ENCODE data around the gene MAPRE2. TPM values are rescaled to one million over a fixed set of nuclear protein-coding genes. Genes with fewer than 3 reads are reported as not detected.

The MAPRE2 gene
- polyA plus RNA-seq, 1 donor from 2014 or later = 58.9 TPM

DNA sequence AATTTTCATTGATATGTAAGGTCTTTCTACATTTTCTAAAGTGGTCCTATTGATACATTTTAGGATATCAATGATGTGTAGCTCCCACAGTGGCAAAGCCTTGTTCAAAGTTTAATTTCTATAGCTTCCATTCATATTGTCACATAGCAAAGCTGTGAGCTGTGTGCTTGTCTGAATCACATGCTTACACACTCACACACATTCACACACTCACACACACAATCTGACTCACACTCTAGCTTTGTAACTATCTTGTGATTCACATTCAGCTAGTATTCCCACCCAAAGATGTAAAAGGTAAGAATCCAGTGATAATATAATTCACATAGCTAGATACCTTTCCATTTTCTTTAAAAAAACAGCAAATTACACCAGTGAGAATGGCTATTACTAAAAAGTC is 58.7 kb downstream of the MAPRE2 start:
- no peaks in the 10 kb centered on the region for H3K9me2 ChIP-seq (ENCODE audit: insufficient read depth, low read length)
- no peaks in the 10 kb centered on the region for H4K20me1 ChIP-seq (ENCODE audit: insufficient read depth)
- H3K79me2 ChIP-seq (replicated peaks; ENCODE audit: insufficient read depth, low read length) = no peaks in the 10 kb centered on the region
- H3K27ac ChIP-seq (ENCODE audit: low read length) = no peak overlapping the region
- no peaks in the 10 kb centered on the region for H3K27me3 ChIP-seq (ENCODE audit: insufficient read depth, low read depth, low read length)
- no peak overlapping the region for H2AFZ ChIP-seq (ENCODE audit: low read depth, low read length)
- no peak overlapping the region for H3K4me2 ChIP-seq (ENCODE audit: low read length)
- H3K4me3 ChIP-seq (ENCODE audit: low read length) = no peak overlapping the region
- H3F3A ChIP-seq (ENCODE audit: insufficient read depth, low read length, poor library complexity, severe bottlenecking) = peaks cover 4% of the 10 kb centered on the region
- no peaks in the 10 kb centered on the region for H3K36me3 ChIP-seq (ENCODE audit: insufficient read depth, low read length)
- H3K9me3 ChIP-seq (ENCODE audit: low read length) = no peaks in the 10 kb centered on the region
- no peak overlapping the region for H3K9ac ChIP-seq (ENCODE audit: low read length)
- TF ChIP-seq, protein P1, sequence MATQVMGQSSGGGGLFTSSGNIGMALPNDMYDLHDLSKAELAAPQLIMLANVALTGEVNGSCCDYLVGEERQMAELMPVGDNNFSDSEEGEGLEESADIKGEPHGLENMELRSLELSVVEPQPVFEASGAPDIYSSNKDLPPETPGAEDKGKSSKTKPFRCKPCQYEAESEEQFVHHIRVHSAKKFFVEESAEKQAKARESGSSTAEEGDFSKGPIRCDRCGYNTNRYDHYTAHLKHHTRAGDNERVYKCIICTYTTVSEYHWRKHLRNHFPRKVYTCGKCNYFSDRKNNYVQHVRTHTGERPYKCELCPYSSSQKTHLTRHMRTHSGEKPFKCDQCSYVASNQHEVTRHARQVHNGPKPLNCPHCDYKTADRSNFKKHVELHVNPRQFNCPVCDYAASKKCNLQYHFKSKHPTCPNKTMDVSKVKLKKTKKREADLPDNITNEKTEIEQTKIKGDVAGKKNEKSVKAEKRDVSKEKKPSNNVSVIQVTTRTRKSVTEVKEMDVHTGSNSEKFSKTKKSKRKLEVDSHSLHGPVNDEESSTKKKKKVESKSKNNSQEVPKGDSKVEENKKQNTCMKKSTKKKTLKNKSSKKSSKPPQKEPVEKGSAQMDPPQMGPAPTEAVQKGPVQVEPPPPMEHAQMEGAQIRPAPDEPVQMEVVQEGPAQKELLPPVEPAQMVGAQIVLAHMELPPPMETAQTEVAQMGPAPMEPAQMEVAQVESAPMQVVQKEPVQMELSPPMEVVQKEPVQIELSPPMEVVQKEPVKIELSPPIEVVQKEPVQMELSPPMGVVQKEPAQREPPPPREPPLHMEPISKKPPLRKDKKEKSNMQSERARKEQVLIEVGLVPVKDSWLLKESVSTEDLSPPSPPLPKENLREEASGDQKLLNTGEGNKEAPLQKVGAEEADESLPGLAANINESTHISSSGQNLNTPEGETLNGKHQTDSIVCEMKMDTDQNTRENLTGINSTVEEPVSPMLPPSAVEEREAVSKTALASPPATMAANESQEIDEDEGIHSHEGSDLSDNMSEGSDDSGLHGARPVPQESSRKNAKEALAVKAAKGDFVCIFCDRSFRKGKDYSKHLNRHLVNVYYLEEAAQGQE (IDR thresholded peaks at IDR 0.05; ENCODE audit: borderline replicate concordance) = no peak
- TF ChIP-seq EZH2 (IDR thresholded peaks at IDR 0.05; ENCODE audit: borderline replicate concordance, insufficient read depth, low read length, poor library complexity, severe bottlenecking) = no peak
- TF ChIP-seq RAD21 (conservative IDR thresholded peaks at IDR 0.05) = no peak
- TF ChIP-seq, protein P2, sequence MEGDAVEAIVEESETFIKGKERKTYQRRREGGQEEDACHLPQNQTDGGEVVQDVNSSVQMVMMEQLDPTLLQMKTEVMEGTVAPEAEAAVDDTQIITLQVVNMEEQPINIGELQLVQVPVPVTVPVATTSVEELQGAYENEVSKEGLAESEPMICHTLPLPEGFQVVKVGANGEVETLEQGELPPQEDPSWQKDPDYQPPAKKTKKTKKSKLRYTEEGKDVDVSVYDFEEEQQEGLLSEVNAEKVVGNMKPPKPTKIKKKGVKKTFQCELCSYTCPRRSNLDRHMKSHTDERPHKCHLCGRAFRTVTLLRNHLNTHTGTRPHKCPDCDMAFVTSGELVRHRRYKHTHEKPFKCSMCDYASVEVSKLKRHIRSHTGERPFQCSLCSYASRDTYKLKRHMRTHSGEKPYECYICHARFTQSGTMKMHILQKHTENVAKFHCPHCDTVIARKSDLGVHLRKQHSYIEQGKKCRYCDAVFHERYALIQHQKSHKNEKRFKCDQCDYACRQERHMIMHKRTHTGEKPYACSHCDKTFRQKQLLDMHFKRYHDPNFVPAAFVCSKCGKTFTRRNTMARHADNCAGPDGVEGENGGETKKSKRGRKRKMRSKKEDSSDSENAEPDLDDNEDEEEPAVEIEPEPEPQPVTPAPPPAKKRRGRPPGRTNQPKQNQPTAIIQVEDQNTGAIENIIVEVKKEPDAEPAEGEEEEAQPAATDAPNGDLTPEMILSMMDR (IDR thresholded peaks at IDR 0.05; ENCODE audit: poor library complexity, severe bottlenecking) = no peak
- no peak for TF ChIP-seq SMC3 (conservative IDR thresholded peaks at IDR 0.05; ENCODE audit: poor library complexity)
- no peak for TF ChIP-seq MXI1 (conservative IDR thresholded peaks at IDR 0.05; ENCODE audit: poor library complexity, severe bottlenecking)

DNA sequence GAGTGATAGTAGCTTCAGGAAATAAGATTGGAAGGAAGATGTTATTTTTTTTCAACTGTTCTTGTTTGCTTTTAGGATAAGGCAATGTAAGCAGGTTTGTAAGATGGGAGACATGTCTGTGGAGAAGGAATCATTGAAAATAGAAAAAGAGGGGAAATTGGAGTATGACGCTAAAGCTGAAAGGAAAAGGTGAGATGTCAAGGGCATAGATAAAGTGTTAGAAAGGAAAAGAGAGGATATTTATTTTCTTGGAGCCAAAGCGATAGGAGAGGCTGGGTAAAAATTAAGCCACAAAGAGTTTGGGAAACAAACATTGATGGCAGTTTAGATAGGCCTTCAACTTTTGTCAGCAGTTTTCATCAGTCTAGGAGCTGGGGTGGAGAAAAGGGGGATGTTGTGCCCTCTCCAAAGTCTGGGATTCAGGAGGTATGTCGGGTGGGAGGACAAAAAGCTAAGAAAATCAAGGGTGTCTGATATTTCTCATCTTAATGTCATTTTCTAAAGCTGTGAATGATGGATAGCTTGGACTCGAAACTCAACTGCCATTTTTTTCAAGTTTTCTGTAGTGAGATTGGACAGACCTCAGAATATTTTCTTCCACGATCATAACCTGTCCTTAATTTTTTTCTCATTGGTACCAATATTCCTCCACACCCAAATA is 63.3 kb downstream of the MAPRE2 start:
- H3K4me2 ChIP-seq (ENCODE audit: low read length) = no peak overlapping the region
- no peak overlapping the region for H3K4me3 ChIP-seq (ENCODE audit: low read length)
- no peak overlapping the region for H3K27ac ChIP-seq (ENCODE audit: low read length)
- H2AFZ ChIP-seq (ENCODE audit: low read depth, low read length) = no peak overlapping the region
- TF ChIP-seq EP300 (conservative IDR thresholded peaks at IDR 0.05; ENCODE audit: poor library complexity, severe bottlenecking) (no peak), TAF1 (IDR thresholded peaks at IDR 0.05; ENCODE audit: low read depth) (no peak), SMC3 (conservative IDR thresholded peaks at IDR 0.05; ENCODE audit: poor library complexity) (no peak)
- no peak overlapping the region for H3K9ac ChIP-seq (ENCODE audit: low read length)
- no peaks in the 10 kb centered on the region for H3K9me2 ChIP-seq (ENCODE audit: insufficient read depth, low read length)
- no peaks in the 10 kb centered on the region for H3K9me3 ChIP-seq (ENCODE audit: low read length)
- H3K36me3 ChIP-seq (ENCODE audit: insufficient read depth, low read length) = no peaks in the 10 kb centered on the region
- H4K20me1 ChIP-seq (ENCODE audit: insufficient read depth) = no peaks in the 10 kb centered on the region
- H3K27me3 ChIP-seq (ENCODE audit: insufficient read depth, low read depth, low read length) = no peaks in the 10 kb centered on the region
- H3K79me2 ChIP-seq (replicated peaks; ENCODE audit: insufficient read depth, low read length) = peaks cover 6% of the 10 kb centered on the region
- H3F3A ChIP-seq (ENCODE audit: insufficient read depth, low read length, poor library complexity, severe bottlenecking) = peaks cover 7% of the 10 kb centered on the region
